Neutrophil (primary cell): Measurements from ENCODE around the gene RCVRN.
A peak's percentile ranks its signal among the peaks of the same experiment; 100 is the strongest.

Experiments used
- H3K27ac ChIP-seq: fragments of 200-600 bp; sonication (generic); 2 replicates; pipeline ENCODE4 v1.5.1; 2016; ENCODE audit warnings: mild to moderate bottlenecking, moderate library complexity
- H3K27me3 ChIP-seq: fragments of 200-600 bp; sonication (generic); 2 replicates; pipeline ENCODE4 v1.6.0; 2016; ENCODE audit warnings: mild to moderate bottlenecking
- H3K36me3 ChIP-seq: fragments of 200-600 bp; sonication (generic); 2 replicates; pipeline ENCODE4 v1.5.1; 2017
- H3K4me1 ChIP-seq, 2 experiments: fragments of 200-600 bp in 1 of 2; sonication (generic) in 1 of 2; 1 replicate in 1 of 2; 2 replicates in 1 of 2; pipeline versions ENCODE4 v1.5.1 to v1.6.1; 2013 to 2016; ENCODE audit warnings: low read depth in 1 of 2, low read length in 1 of 2, mild to moderate bottlenecking in 1 of 2, moderate library complexity in 1 of 2; ENCODE audit not compliant: control insufficient read depth in 1 of 2, insufficient read depth in 1 of 2
- H3K4me3 ChIP-seq, 2 experiments: fragments of 200-600 bp in 1 of 2; sonication (generic) in 1 of 2; 1 replicate in 1 of 2; 2 replicates in 1 of 2; pipeline ENCODE4 v1.5.1; 2013 to 2016; ENCODE audit warnings: low read depth in 1 of 2, low read length in 1 of 2, mild to moderate bottlenecking in 1 of 2, moderate library complexity in 1 of 2
- H3K9me3 ChIP-seq: fragments of 200-600 bp; sonication (generic); 2 replicates; pipeline ENCODE4 v1.5.1; 2016
- CTCF ChIP-seq: fragments of 200-600 bp; sonication (generic); IDR thresholded peaks from 2 replicates; pipeline ENCODE4 v1.5.1; 2016; ENCODE audit warnings: antibody characterized with exemption

The RCVRN gene

DNA sequence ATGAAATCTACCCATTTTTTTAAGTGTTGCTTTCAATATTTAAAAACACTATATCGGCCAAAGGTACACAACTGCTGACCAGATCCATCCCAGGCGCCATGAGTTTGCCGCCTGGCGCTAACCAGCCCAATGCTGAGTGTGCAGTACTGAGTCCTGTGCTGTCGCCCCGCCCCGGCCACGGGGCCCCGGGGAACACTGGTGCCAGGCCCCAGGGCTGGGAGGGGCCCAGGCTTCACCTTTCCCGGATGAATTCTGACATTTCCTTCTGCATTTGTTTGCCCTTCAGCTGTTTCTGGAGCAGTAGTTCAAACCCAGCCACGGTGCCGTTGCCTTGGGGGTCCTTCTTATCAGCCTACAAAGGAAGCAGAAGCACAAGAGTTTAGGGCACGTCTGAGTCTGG is 37.8 kb upstream of the RCVRN start:
- no peaks in the 10 kb centered on the region for H3K27me3 ChIP-seq
- TF ChIP-seq CTCF = no peak
- no peaks in the 10 kb centered on the region for H3K9me3 ChIP-seq
- peak overlapping the region; percentile 41 for H3K27ac ChIP-seq
- H3K4me3 ChIP-seq = no peak overlapping the region
- peaks cover 95% of the 10 kb centered on the region for H3K36me3 ChIP-seq
- peaks cover 2 to 8% of the 10 kb centered on the region in 2 experiments for H3K4me1 ChIP-seq

DNA sequence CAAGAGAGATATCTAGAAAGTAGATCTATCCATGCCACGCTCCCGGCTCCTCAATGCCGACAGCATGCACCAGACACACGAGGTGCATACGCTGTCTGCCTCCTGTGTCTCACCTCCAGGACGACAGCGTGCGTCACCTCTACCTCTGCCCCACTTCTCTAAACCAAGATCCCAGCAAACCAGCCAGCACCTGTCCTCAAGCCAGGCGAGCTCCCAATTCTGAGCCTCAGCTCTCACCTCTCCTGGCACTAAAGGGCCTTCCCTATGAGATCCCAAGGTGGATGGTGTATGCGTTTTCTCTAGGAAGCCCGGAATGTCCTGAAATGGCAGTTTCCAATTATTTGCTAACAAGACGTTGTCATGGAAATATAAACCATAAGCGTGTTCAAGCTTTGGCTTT is 36.2 kb upstream of the RCVRN start:
- Histone ChIP-seq H3K27ac (no peak overlapping the region), H3K4me1 (peaks cover 2 to 8% of the 10 kb centered on the region in 2 experiments), H3K9me3 (no peaks in the 10 kb centered on the region), H3K36me3 (peaks cover 99% of the 10 kb centered on the region), H3K27me3 (no peaks in the 10 kb centered on the region), H3K4me3 (no peak overlapping the region)
- no peak for TF ChIP-seq CTCF

- Histone ChIP-seq H3K4me1 (peaks cover 2 to 8% of the 10 kb centered on the region in 2 experiments), H3K36me3 (peaks cover 99% of the 10 kb centered on the region), H3K4me3 (no peak overlapping the region), H3K27ac (no peak overlapping the region), H3K9me3 (no peaks in the 10 kb centered on the region), H3K27me3 (no peaks in the 10 kb centered on the region)
- no peak for TF ChIP-seq CTCF
Measured at GRCh38 chr17:9940841-9941240, 35.8 kb upstream of the RCVRN start.

GRCh38 chr17:9938764-9939163 is 33.7 kb upstream of the RCVRN start:
- H3K36me3 ChIP-seq = peaks cover 99% of the 10 kb centered on the region
- peaks cover under 1 to 8% of the 10 kb centered on the region in 2 experiments for H3K4me1 ChIP-seq
- no peak overlapping the region for H3K4me3 ChIP-seq
- H3K27ac ChIP-seq = no peak overlapping the region
- H3K27me3 ChIP-seq = no peaks in the 10 kb centered on the region
- no peaks in the 10 kb centered on the region for H3K9me3 ChIP-seq
- TF ChIP-seq CTCF = no peak

DNA sequence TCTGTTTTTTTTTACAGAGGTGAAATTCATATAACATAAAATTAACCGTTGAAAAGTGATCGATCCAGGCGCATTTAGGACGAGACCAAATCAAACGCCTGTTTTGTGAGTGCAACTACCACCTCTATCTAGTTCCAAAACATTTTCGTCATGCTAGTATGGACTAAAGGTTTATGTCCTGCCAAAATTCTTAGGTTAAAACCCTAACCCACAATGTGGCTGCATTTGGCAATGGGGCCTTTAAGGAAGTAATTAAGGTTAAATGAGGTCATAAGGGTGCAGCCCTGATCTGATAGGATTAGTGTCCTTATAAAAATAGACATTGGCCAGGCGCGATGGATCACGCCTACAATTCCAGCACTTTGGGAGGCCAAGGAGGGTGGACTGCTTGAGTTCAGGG is 32.8 kb upstream of the RCVRN start:
- peaks cover 99% of the 10 kb centered on the region for H3K36me3 ChIP-seq
- no peaks in the 10 kb centered on the region for H3K9me3 ChIP-seq
- no peak overlapping the region for H3K27ac ChIP-seq
- H3K27me3 ChIP-seq = no peaks in the 10 kb centered on the region
- H3K4me3 ChIP-seq = no peak overlapping the region
- TF ChIP-seq CTCF = no peak
- peaks cover 0 to 6% of the 10 kb centered on the region in 2 experiments for H3K4me1 ChIP-seq

- no peak for TF ChIP-seq CTCF
- H3K36me3 ChIP-seq = peaks cover 99% of the 10 kb centered on the region
- no peaks in the 10 kb centered on the region for H3K9me3 ChIP-seq
- no peak overlapping the region for H3K27ac ChIP-seq
- no peak overlapping the region for H3K4me3 ChIP-seq
- peaks cover 0 to 3% of the 10 kb centered on the region in 2 experiments for H3K4me1 ChIP-seq
- no peaks in the 10 kb centered on the region for H3K27me3 ChIP-seq
Measured at GRCh38 chr17:9937241-9937761, 32.2 kb upstream of the RCVRN start.
